Stimulated activated CD8-positive, alpha-beta memory T cell treated with anti-CD3 and anti-CD28 coated beads, Interleukin-4, amount 100 ng/mL, for 4 hours (primary cell): ENCODE measurements around the gene AMT.
A peak's percentile ranks its signal among the peaks of the same experiment; 100 is the strongest.

Experiments used
- DNase-seq, 2 donors: peaks; one replicate each; pipeline ENCODE4 v3.0.0-alpha.2; 2020; ENCODE audit warnings: low read depth in 2 of 2, low spot score in 1 of 2

Gene AMT

GRCh38 chr3:49422379-49423248, at the start of gene AMT:
Gene AMT, minus strand, starts transcription at chr3:49422473. Its CDS starts 23 bp downstream, at chr3:49422450.
- DNase-seq = no peak

GRCh38 chr3:49470714-49471420, 48.6 kb upstream of the AMT start:
- peak in 1 of 2 donors; percentile 12 for DNase-seq

- peak; percentile 85 to 88 for DNase-seq
Measured at GRCh38 chr3:49469936-49470713, 47.9 kb upstream of the AMT start, which contains the start of gene DAG1. Gene DAG1, plus strand, starts transcription at chr3:49470267. Its CDS starts 40,268 bp downstream, at chr3:49510535.

- DNase-seq = no peak
Measured at GRCh38 chr3:49469037-49469935, 47.0 kb upstream of the AMT start.

GRCh38 chr3:49466085-49466484, 43.8 kb upstream of the AMT start:
- no peak for DNase-seq

GRCh38 chr3:49465270-49466034, 43.2 kb upstream of the AMT start:
- no peak for DNase-seq

- DNase-seq = no peak
Measured at GRCh38 chr3:49462222-49462621, 39.9 kb upstream of the AMT start.

- DNase-seq = no peak
Measured at GRCh38 chr3:49461443-49462171, 39.3 kb upstream of the AMT start.

- DNase-seq = no peak
Measured at GRCh38 chr3:49460956-49461355, 38.7 kb upstream of the AMT start.

GRCh38 chr3:49460188-49460890, 38.1 kb upstream of the AMT start:
- no peak for DNase-seq

GRCh38 chr3:49456466-49456865, 34.2 kb upstream of the AMT start:
- no peak for DNase-seq

GRCh38 chr3:49454898-49455681, 32.8 kb upstream of the AMT start:
- DNase-seq = no peak

- no peak for DNase-seq
Measured at GRCh38 chr3:49454458-49454857, 32.2 kb upstream of the AMT start.

- DNase-seq = no peak
Measured at GRCh38 chr3:49453621-49454020, 31.3 kb upstream of the AMT start.

GRCh38 chr3:49445391-49445790, 23.1 kb upstream of the AMT start:
- DNase-seq = no peak

GRCh38 chr3:49434731-49435130, 12.5 kb upstream of the AMT start:
- no peak for DNase-seq

- DNase-seq = no peak
Measured at GRCh38 chr3:49428752-49429080, 6.4 kb upstream of the AMT start.

GRCh38 chr3:49427586-49427985, 5.3 kb upstream of the AMT start:
- no peak for DNase-seq
